IPS DF 6.9 (cell line): ENCODE measurements around the gene SRRM2.

ENCODE experiments used
- DNase-seq: peaks from one replicate; pipeline ENCODE4 v3.0.0-alpha.2; 2013; ENCODE audit warnings: low read depth, low spot score
- H3K27ac ChIP-seq: one replicate; pipeline ENCODE4 v1.5.1; 2013; ENCODE audit warnings: low read length, control low read depth
- H3K27me3 ChIP-seq: 2 replicates; pipeline ENCODE4 v1.6.1; 2013; ENCODE audit warnings: mild to moderate bottlenecking, low read length; ENCODE audit not compliant: control insufficient read depth, insufficient read depth
- H3K36me3 ChIP-seq: 2 replicates; pipeline ENCODE4 v1.6.1; 2013; ENCODE audit warnings: low read length; ENCODE audit not compliant: control insufficient read depth, insufficient read depth
- H3K4me1 ChIP-seq: 2 replicates; pipeline ENCODE4 v1.6.1; 2013; ENCODE audit warnings: low read length; ENCODE audit not compliant: control insufficient read depth, insufficient read depth
- H3K4me3 ChIP-seq: 2 replicates; pipeline ENCODE4 v1.5.1; 2013; ENCODE audit warnings: mild to moderate bottlenecking, low read length
- H3K9me3 ChIP-seq: 2 replicates; pipeline ENCODE4 v1.6.1; 2013; ENCODE audit warnings: low read length, inconsistent platforms; ENCODE audit not compliant: control insufficient read depth, insufficient read depth
- WGBS: extraction: QIAGEN DNeasy Blood & Tissue Kit; methylation state at CpG from one replicate; pipeline ENCODE4 v1.1.7; 2013; ENCODE audit warnings: mixed read lengths, missing lambda C conversion rate; ENCODE audit not compliant: insufficient read length, insufficient coverage; 5-methylcytosine and 5-hydroxymethylcytosine counted together

SRRM2 gene

GRCh38 chr16:2708955-2709587 is 43.4 kb upstream of the SRRM2 start:
- WGBS, result no CpG with 5 or more reads among the region's 22 CpGs
- peaks cover 23% of the 10 kb centered on the region for H3K36me3 ChIP-seq
- H3K4me3 ChIP-seq, result no peak overlapping the region
- DNase-seq, result no peak
- no peaks in the 10 kb centered on the region for H3K9me3 ChIP-seq
- no peak overlapping the region for H3K27ac ChIP-seq
- no peaks in the 10 kb centered on the region for H3K27me3 ChIP-seq
- H3K4me1 ChIP-seq, result no peaks in the 10 kb centered on the region

GRCh38 chr16:2709588-2709984 is 42.9 kb upstream of the SRRM2 start:
- Histone ChIP-seq H3K4me3 (no peak overlapping the region), H3K36me3 (peaks cover 23% of the 10 kb centered on the region), H3K9me3 (no peaks in the 10 kb centered on the region), H3K4me1 (no peaks in the 10 kb centered on the region), H3K27ac (no peak overlapping the region), H3K27me3 (no peaks in the 10 kb centered on the region)
- no CpG with 5 or more reads among the region's 10 CpGs for WGBS
- DNase-seq, result no peak

- Histone ChIP-seq H3K4me3 (no peak overlapping the region), H3K9me3 (no peaks in the 10 kb centered on the region), H3K27ac (no peak overlapping the region), H3K27me3 (no peaks in the 10 kb centered on the region), H3K4me1 (no peaks in the 10 kb centered on the region; the same call in 1 of the 2 replicates), H3K36me3 (peaks cover 18% of the 10 kb centered on the region)
- WGBS, result no CpG with 5 or more reads among the region's 20 CpGs
- DNase-seq, result no peak
These were observed 42.3 kb upstream of the SRRM2 start for GRCh38 chr16:2710021-2710710.

- Histone ChIP-seq H3K4me1 (peaks cover 2% of the 10 kb centered on the region; the same call in 1 of the 2 replicates), H3K27ac (no peak overlapping the region), H3K9me3 (no peaks in the 10 kb centered on the region), H3K27me3 (no peaks in the 10 kb centered on the region), H3K36me3 (peaks cover 13% of the 10 kb centered on the region), H3K4me3 (no peak overlapping the region)
- no peak for DNase-seq
- no CpG with 5 or more reads among the region's 11 CpGs for WGBS
These were observed 41.7 kb upstream of the SRRM2 start for GRCh38 chr16:2710711-2711231.

GRCh38 chr16:2711370-2712062 is 40.9 kb upstream of the SRRM2 start:
- DNase-seq, result no peak
- no peaks in the 10 kb centered on the region for H3K9me3 ChIP-seq
- no peak overlapping the region for H3K4me3 ChIP-seq
- H3K4me1 ChIP-seq, result peaks cover 3% of the 10 kb centered on the region; the same call in 1 of the 2 replicates
- H3K27ac ChIP-seq, result no peak overlapping the region
- H3K36me3 ChIP-seq, result peaks cover 10% of the 10 kb centered on the region
- WGBS, result no CpG with 5 or more reads among the region's 22 CpGs
- no peaks in the 10 kb centered on the region for H3K27me3 ChIP-seq

GRCh38 chr16:2712063-2712441 is 40.4 kb upstream of the SRRM2 start:
- Histone ChIP-seq H3K27me3 (no peaks in the 10 kb centered on the region), H3K4me3 (no peak overlapping the region), H3K36me3 (peaks cover 10% of the 10 kb centered on the region), H3K4me1 (peaks cover 3% of the 10 kb centered on the region; the same call in 1 of the 2 replicates), H3K9me3 (no peaks in the 10 kb centered on the region), H3K27ac (no peak overlapping the region)
- no CpG with 5 or more reads among the region's 14 CpGs for WGBS
- no peak for DNase-seq

DNA sequence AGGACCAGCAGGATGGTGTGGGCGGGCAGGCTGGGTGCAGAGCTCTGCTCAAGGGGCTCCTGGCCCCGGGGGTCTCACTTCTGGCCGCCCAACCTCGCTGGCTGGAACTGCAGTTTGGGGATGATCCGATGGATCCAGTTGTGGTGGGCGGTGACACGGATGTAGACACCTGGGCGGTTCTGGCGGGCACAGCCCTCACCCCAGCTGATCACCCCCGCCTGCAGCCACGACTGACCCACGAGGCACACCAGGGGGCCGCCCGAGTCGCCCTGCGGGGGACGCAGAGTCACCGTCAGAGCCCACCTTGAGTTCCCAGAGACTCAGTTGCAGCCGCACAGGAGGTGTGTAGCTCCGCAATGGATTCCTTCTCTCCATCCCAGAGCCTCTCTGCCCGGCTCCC is 39.9 kb upstream of the SRRM2 start:
- H3K27ac ChIP-seq, result no peak overlapping the region
- H3K9me3 ChIP-seq, result no peaks in the 10 kb centered on the region
- no CpG with 5 or more reads among the region's 21 CpGs for WGBS
- no peaks in the 10 kb centered on the region for H3K27me3 ChIP-seq
- H3K4me1 ChIP-seq, result peaks cover 3% of the 10 kb centered on the region; the same call in 1 of the 2 replicates
- no peak for DNase-seq
- peaks cover 7% of the 10 kb centered on the region for H3K36me3 ChIP-seq
- H3K4me3 ChIP-seq, result no peak overlapping the region

- Histone ChIP-seq H3K4me1 (peaks cover 3% of the 10 kb centered on the region; the same call in 1 of the 2 replicates), H3K9me3 (no peaks in the 10 kb centered on the region), H3K36me3 (no peaks in the 10 kb centered on the region; the same call in 1 of the 2 replicates), H3K27me3 (no peaks in the 10 kb centered on the region), H3K4me3 (no peak overlapping the region), H3K27ac (no peak overlapping the region)
- no peak for DNase-seq
- no CpG with 5 or more reads among the region's 14 CpGs for WGBS
These were observed 38.9 kb upstream of the SRRM2 start for GRCh38 chr16:2713523-2713922.

- H3K27ac ChIP-seq, result no peak overlapping the region
- no peaks in the 10 kb centered on the region for H3K27me3 ChIP-seq
- H3K36me3 ChIP-seq, result no peaks in the 10 kb centered on the region; the same call in 1 of the 2 replicates
- no peak overlapping the region for H3K4me3 ChIP-seq
- no peaks in the 10 kb centered on the region for H3K9me3 ChIP-seq
- H3K4me1 ChIP-seq, result peaks cover 3% of the 10 kb centered on the region; the same call in 1 of the 2 replicates
- DNase-seq, result no peak
- WGBS, result no CpG with 5 or more reads among the region's 28 CpGs
These were observed 38.3 kb upstream of the SRRM2 start for GRCh38 chr16:2713985-2714774.

- H3K36me3 ChIP-seq, result no peaks in the 10 kb centered on the region; the same call in 1 of the 2 replicates
- no peak overlapping the region for H3K27ac ChIP-seq
- 100% methylated on average over 1 of the region's 9 CpGs for WGBS
- H3K9me3 ChIP-seq, result no peaks in the 10 kb centered on the region
- DNase-seq, result no peak
- no peak overlapping the region for H3K4me3 ChIP-seq
- H3K4me1 ChIP-seq, result peaks cover 3% of the 10 kb centered on the region; the same call in 1 of the 2 replicates
- no peaks in the 10 kb centered on the region for H3K27me3 ChIP-seq
These were observed 37.4 kb upstream of the SRRM2 start for GRCh38 chr16:2715064-2715463.
